Activated CD4-positive, alpha-beta memory T cell treated with anti-CD3 and anti-CD28 coated beads, Interleukin-2, amount 10 ng/mL, durations not matched to agents 7 days and 5 days (primary cell): ENCODE results near the gene FAM200C. TPM values are rescaled to one million over a fixed set of nuclear protein-coding genes. Genes with fewer than 3 reads are reported as not detected.

Experiments used
- total RNA-seq, 2 experiments: library from RNA; stranded (reverse); gene quantifications; one replicate each; pipeline ENCODE4 v1.2.3, GENCODE V29; 2021

FAM200C gene
- total RNA-seq, 2 experiments from 2014 or later: 0.95 to 1.0 TPM

Other genes starting within 250 kb of the FAM200C start
- gene FABP6, start 170.5 kb downstream of the FAM200C start, total RNA-seq: not detected
- not detected for gene CCNJL, start 87.5 kb downstream of the FAM200C start, total RNA-seq
- not detected for gene C1QTNF2, start 29.4 kb downstream of the FAM200C start, total RNA-seq
- gene SLU7, start 19.0 kb upstream of the FAM200C start, total RNA-seq: 10 to 100 TPM; 65.5 to 72.7 TPM
- gene PTTG1, start 21.8 kb upstream of the FAM200C start, total RNA-seq: 100 to 1,000 TPM; 223 to 226 TPM